Natural killer cell (primary cell): ENCODE results near the gene TRAM2. TPM values are rescaled to one million over a fixed set of nuclear protein-coding genes. Genes with fewer than 3 reads are reported as not detected.
"Not testable (repeated sequence)": the region's sequence is repeated elsewhere in the genome, so short reads cannot be mapped to it uniquely, and the experiment has no call there.

Source experiments
- ATAC-seq, 3 donors: fragments of 150-1000 bp in 2 of 3; fragments of 200-7000 bp in 1 of 3; cut with Tn5 transposase; 1 replicate in 1 of 3; 2 replicates in 2 of 3; pipeline ENCODE4 v1.10.0; 2021; ENCODE audit warnings: mild to moderate bottlenecking in 2 of 3, moderate library complexity in 2 of 3
- DNase-seq, 2 donors: peaks; one replicate each; pipeline versions ENCODE4 v3.0.0 to v3.0.0-alpha.2; 2013 to 2021; ENCODE audit warnings: mixed read lengths in 1 of 2
- H3K27ac ChIP-seq: one replicate; pipeline ENCODE4 v1.5.1; 2013; ENCODE audit warnings: mild to moderate bottlenecking, low read length
- H3K27me3 ChIP-seq: one replicate; pipeline ENCODE4 v1.6.1; 2013; ENCODE audit warnings: low read length; ENCODE audit not compliant: control insufficient read depth, insufficient read depth
- H3K36me3 ChIP-seq: one replicate; pipeline ENCODE4 v1.6.1; 2013; ENCODE audit warnings: low read length; ENCODE audit not compliant: control insufficient read depth, insufficient read depth
- H3K4me1 ChIP-seq: one replicate; pipeline ENCODE4 v1.6.1; 2013; ENCODE audit warnings: low read length; ENCODE audit not compliant: control insufficient read depth, insufficient read depth
- H3K4me3 ChIP-seq: one replicate; pipeline ENCODE4 v1.5.1; 2013; ENCODE audit warnings: low read length
- H3K9me3 ChIP-seq: one replicate; pipeline ENCODE4 v1.6.1; 2013; ENCODE audit warnings: low read length; ENCODE audit not compliant: control insufficient read depth, insufficient read depth
- H3K27ac Mint-ChIP-seq, 2 donors: one replicate each; pipeline ENCODE4 v1.8.0; 2022; ENCODE audit warnings: mild to moderate bottlenecking in 2 of 2, mixed read lengths in 2 of 2, moderate library complexity in 1 of 2
- H3K27me3 Mint-ChIP-seq, 2 donors: one replicate each; pipeline ENCODE4 v1.8.0; 2022; ENCODE audit warnings: low read depth in 2 of 2, mixed read lengths in 2 of 2
- H3K36me3 Mint-ChIP-seq: one replicate; pipeline ENCODE4 v1.8.0; 2022; ENCODE audit warnings: mixed read lengths
- H3K4me1 Mint-ChIP-seq, 2 donors: one replicate each; pipeline ENCODE4 v1.8.0; 2022; ENCODE audit warnings: mixed read lengths in 2 of 2
- H3K4me3 Mint-ChIP-seq: one replicate; pipeline ENCODE4 v1.8.0; 2022; ENCODE audit warnings: mild to moderate bottlenecking, moderate library complexity, mixed read lengths
- H3K9me3 Mint-ChIP-seq, 2 donors: one replicate each; pipeline ENCODE4 v1.8.0; 2022; ENCODE audit warnings: mixed read lengths in 2 of 2
- WGBS: methylation state at CpG from one replicate; pipeline ENCODE4 v1.1.7; 2013; ENCODE audit warnings: missing lambda C conversion rate; ENCODE audit not compliant: insufficient coverage; 5-methylcytosine and 5-hydroxymethylcytosine counted together
- intact Hi-C: fragments of 100-400 bp; cut with micrococcal nuclease; formaldehyde crosslinking; loops from one replicate; pipeline ENCODE4 v1.14.2; 2022
- total RNA-seq, 4 donors: library from RNA; stranded (reverse); fragments of 120-200 nt in 1 of 4; gene quantifications; one replicate each; pipeline versions ENCODE4 v1.2.3 to v1.2.4, GENCODE V29; 2013 to 2022
- TF ChIP-seq, protein P1 (sequence below): fragments of 200-600 bp; IDR thresholded peaks from one replicate; pipeline ENCODE4 v1.8.0; 2022; ENCODE audit warnings: antibody characterized with exemption

TRAM2 gene
- total RNA-seq, 3 donors from 2014 or later (not counting 1 experiment from before 2014, with no cell fraction given) = 16.2 to 20.0 (median 19.2) TPM

DNA sequence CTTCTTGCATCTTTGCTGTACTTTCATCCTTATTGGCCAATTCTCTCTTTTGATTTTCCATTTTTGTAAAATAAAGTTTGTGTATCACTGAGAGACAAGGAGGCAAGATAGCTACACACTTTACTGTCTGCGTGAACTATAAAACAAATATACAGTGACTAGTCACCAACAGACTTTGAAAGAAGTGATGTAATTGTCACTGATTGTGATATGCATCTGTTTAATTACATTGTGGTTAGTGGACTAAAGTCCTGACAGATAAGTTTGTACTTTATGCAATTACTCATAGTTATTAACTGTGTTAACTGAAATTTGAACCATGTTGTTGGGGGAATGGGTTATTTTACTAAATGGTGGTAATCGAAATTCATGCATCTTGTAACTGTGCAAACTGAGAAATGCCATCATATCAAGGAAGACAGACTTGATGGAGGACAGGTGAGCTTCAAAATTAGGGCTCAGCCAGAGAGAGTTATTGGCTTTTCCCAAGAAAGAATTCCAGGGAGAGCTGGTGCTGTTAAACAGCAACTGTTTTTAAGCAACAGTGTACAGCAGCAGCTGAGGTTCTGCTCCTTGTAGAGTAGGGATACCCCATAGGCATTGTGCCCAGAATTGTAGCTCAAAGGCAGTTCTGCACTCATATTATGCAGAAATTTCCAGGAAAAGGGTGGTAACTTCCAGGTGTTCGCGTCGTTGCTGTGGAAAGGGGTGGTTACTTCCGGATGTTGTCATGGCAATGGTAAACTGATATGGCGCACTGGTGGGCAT, 93.8 kb downstream of the TRAM2 start:
- TF ChIP-seq, protein P1, sequence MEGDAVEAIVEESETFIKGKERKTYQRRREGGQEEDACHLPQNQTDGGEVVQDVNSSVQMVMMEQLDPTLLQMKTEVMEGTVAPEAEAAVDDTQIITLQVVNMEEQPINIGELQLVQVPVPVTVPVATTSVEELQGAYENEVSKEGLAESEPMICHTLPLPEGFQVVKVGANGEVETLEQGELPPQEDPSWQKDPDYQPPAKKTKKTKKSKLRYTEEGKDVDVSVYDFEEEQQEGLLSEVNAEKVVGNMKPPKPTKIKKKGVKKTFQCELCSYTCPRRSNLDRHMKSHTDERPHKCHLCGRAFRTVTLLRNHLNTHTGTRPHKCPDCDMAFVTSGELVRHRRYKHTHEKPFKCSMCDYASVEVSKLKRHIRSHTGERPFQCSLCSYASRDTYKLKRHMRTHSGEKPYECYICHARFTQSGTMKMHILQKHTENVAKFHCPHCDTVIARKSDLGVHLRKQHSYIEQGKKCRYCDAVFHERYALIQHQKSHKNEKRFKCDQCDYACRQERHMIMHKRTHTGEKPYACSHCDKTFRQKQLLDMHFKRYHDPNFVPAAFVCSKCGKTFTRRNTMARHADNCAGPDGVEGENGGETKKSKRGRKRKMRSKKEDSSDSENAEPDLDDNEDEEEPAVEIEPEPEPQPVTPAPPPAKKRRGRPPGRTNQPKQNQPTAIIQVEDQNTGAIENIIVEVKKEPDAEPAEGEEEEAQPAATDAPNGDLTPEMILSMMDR = no peak

DNA sequence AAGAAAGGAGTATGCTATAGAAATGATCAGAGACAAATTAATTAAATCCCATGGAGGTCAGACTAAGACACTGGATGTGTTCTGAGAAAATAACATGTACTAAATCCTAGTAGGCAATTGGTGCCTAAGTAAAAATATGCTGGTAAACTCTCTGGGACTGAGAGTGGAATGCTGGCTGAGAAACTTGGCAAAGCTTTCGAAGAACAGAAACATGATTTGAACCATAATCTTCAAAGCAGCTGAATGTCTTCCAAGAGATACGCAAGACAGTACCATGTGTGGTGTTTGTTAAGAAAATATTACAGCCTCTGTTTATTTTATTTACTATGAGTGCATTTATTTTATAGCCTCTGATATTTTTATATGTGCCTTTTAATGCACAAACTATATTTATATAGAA, 101.6 kb downstream of the TRAM2 start:
- no peak for DNase-seq
- TF ChIP-seq, protein P1 = no peak
- no peak overlapping the region for H3K27ac Mint-ChIP-seq
- H3K36me3 Mint-ChIP-seq = no peaks in the 10 kb centered on the region
- Histone ChIP-seq H3K27ac (no peak overlapping the region), H3K9me3 (no peaks in the 10 kb centered on the region), H3K27me3 (no peaks in the 10 kb centered on the region), H3K4me3 (no peak overlapping the region), H3K36me3 (no peaks in the 10 kb centered on the region), H3K4me1 (no peaks in the 10 kb centered on the region)
- no peak overlapping the region for H3K4me3 Mint-ChIP-seq
- no peaks in the 10 kb centered on the region for H3K4me1 Mint-ChIP-seq
- no peaks in the 10 kb centered on the region for H3K27me3 Mint-ChIP-seq
- ATAC-seq = no peak
- intact Hi-C loops = no loop called here
- no peaks in the 10 kb centered on the region for H3K9me3 Mint-ChIP-seq
- 100% methylated on average over 1 of the region's 2 CpGs for WGBS

More for the DNA sequence above, 93.8 kb downstream of the TRAM2 start:
- Histone ChIP-seq H3K4me3 (no peak overlapping the region), H3K27me3 (no peaks in the 10 kb centered on the region), H3K36me3 (no peaks in the 10 kb centered on the region), H3K4me1 (no peaks in the 10 kb centered on the region), H3K9me3 (no peaks in the 10 kb centered on the region), H3K27ac (no peak overlapping the region)
- WGBS = 96% methylated on average over 7 of the region's 7 CpGs
- H3K36me3 Mint-ChIP-seq = no peaks in the 10 kb centered on the region
- intact Hi-C loops = no loop called here
- H3K27ac Mint-ChIP-seq = no peak overlapping the region
- no peaks in the 10 kb centered on the region for H3K9me3 Mint-ChIP-seq
- DNase-seq (no peak), ATAC-seq (no peak)
- no peaks in the 10 kb centered on the region for H3K27me3 Mint-ChIP-seq
- no peaks in the 10 kb centered on the region for H3K4me1 Mint-ChIP-seq
- H3K4me3 Mint-ChIP-seq = no peak overlapping the region

DNA sequence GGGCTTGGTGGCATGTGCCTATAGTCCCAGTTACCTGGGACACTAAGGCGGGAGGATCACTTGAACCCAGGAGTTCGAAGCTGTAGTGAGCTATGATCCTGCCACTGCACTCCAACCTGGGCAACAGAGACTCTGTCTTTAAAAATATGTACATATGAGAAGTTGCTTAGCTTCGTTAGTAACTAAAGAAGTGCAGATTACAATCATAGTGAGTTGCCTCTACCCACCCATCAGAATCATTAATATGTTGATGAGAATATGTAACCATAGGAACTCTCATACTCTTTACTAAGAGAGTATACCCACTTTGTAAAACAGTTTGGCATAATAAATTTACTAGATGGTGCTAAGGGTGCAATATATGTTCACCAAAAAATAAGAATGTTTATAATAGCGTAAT, 102.7 kb downstream of the TRAM2 start:
- TF ChIP-seq, protein P1 = no peak
- Histone ChIP-seq H3K4me1 (no peaks in the 10 kb centered on the region), H3K27me3 (no peaks in the 10 kb centered on the region), H3K27ac (no peak overlapping the region), H3K4me3 (no peak overlapping the region), H3K9me3 (no peaks in the 10 kb centered on the region), H3K36me3 (no peaks in the 10 kb centered on the region)
- no peak for ATAC-seq
- Mint-ChIP-seq H3K4me1 (no peaks in the 10 kb centered on the region), H3K4me3 (no peak overlapping the region), H3K9me3 (no peaks in the 10 kb centered on the region), H3K27ac (no peak overlapping the region), H3K27me3 (no peaks in the 10 kb centered on the region), H3K36me3 (no peaks in the 10 kb centered on the region)
- DNase-seq = no peak
- intact Hi-C loops = no loop called here
- 91% methylated on average over 2 of the region's 4 CpGs for WGBS

DNA sequence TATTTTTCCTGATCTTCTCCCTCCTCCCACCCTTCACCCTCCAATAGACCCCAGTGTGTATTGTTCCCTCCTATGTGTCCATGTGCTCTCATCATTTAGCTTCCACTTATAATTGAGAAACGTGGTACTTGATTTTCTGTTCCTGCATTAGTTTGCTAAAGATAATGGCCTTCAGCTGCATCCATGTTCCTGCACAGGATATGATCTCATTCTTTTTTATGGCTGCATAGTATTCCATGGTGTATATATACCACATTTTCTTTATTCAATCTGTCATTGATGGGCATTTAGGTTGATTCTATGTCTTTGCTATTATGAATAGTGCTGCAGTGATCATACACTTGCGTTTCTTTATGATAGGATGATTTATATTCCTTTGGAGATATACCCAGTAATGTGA, 115.7 kb downstream of the TRAM2 start:
- H3K27ac Mint-ChIP-seq, H3K36me3 Mint-ChIP-seq, H3K9me3 ChIP-seq, H3K4me3 ChIP-seq, H3K27me3 ChIP-seq, intact Hi-C loops, H3K27me3 Mint-ChIP-seq, DNase-seq, H3K4me1 Mint-ChIP-seq, H3K36me3 ChIP-seq, H3K4me1 ChIP-seq, ATAC-seq, H3K4me3 Mint-ChIP-seq, H3K27ac ChIP-seq, H3K9me3 Mint-ChIP-seq: not testable (repeated sequence)
- 85% methylated on average over 2 of the region's 2 CpGs for WGBS
